Activated CD4-positive, CD25-positive, alpha-beta regulatory T cell treated with anti-CD3 and anti-CD28 coated beads, Interleukin-2, amount 50 U/mL, for 24 hours (primary cell): ENCODE data around the gene ADCY7.

Experiments used
- ATAC-seq, 2 donors: fragments of 150-1000 bp; cut with Tn5 transposase; one replicate each; pipeline ENCODE4 v1.10.0; 2021; ENCODE audit warnings: mild to moderate bottlenecking in 1 of 2, moderate library complexity in 1 of 2

ADCY7 gene

GRCh38 chr16:50251375-50252081, 14.8 kb upstream of the ADCY7 start:
- peak in 1 of 2 donors; percentile 65 for ATAC-seq

- no peak for ATAC-seq
Measured at GRCh38 chr16:50252082-50252611, 14.2 kb upstream of the ADCY7 start.

DNA sequence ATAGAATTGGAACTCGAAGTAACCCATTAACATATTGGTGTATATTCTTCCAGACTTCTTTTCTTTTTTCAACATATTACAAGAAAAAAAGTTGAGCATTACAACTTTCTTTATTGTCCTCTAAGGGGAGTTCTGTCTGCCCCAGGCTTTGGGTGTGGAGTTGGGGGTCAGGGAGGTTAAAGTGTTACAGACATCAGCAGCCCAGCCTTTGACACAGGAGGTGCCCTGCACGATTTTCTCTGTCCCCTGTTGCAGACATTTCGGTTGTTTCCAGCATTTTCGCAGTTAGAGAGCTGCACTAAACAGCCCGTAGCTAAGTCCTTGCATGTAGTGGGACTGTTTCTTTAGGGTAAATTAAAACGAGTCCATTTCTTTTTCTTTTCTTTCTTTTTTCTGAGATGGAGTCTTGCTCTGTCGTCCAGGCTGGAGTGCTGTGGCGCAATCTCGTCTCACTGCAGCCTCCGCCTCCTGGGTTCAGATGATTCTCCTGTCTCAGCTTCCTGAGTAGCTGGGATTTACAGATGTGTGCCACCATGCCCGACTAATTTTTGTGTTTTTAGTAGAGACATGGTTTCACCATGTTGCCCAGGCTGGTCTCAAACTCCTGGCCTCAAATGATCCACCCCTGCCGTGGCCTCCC, 13.4 kb upstream of the ADCY7 start:
- no peak for ATAC-seq

DNA sequence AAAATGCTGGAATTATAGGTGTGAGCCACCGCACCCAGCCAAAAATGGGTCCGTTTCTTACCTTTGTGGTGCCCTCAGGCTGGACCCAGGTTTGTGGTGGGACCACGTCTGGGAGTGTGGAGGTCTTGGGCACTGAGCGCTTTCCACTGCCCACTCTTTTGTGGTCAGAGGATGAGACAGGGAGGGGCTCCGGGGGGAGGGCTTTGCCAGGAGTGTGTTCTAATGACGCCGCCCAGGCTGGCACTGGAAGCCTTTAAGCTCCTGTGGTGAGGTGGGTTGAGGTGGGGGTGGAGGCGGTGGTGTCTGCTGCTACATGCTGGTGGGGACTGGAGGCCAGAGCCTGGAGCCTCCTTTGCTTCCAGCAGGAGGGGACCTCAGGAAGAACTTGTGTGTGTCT, 12.8 kb upstream of the ADCY7 start:
- ATAC-seq = no peak

- no peak for ATAC-seq
Measured at GRCh38 chr16:50254072-50254471, 12.3 kb upstream of the ADCY7 start.

DNA sequence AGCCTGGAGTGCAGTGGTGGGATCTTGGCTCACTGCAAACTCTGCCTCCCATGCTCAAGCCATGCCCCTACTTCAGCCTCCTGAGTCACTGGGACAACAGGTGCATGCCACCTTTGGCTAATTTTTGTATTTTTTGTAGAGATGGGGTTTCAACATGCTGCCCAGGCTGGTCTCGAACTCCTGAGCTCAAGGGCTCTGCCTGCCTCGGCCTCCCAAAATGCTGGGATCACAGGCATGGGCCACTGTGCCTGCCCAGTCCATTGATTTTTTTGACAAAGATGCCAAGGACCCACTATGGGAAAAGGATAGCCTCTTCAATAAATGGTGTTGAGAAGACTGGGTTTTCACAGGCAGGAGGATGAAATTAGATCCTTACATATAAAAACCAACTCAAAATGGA, 10.8 kb upstream of the ADCY7 start:
- no peak for ATAC-seq

DNA sequence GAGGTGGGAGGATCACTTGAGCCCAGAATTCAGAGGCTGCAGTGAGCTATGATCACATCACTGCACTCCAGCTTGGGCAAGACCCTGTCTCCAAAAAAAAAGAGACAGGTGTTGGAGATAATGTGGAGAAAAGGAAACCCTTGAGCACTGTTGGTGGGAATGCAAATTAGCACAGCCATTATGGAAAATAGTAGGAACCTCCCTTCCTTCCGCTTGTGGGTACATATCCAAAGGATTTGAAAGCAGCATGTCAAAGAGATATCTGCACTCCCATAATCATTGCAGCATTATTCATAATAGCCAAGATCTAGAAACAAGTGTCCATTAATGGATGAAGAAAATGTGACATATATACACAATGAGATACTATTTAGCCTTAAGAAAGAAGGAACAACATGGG, 9.7 kb upstream of the ADCY7 start:
- no peak for ATAC-seq

DNA sequence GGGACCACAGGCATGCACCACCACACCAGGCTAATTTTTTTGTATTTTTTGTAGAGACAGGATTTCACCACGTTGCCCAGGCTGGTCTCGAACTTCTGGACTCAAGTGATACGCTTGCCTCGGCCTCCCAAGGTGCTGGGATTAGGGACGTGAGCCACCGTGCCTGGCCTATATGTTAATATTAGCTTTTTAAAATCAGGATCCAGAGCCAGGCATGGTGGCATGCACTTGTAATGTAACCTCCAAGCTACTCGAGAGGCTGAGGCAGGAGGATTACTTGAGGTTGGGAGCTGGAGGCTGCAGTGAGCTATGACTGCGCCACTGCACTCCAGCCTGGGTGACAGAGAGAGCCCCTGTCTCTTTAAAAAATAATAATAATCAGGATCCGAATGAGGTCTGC, 8.5 kb upstream of the ADCY7 start:
- ATAC-seq = no peak

DNA sequence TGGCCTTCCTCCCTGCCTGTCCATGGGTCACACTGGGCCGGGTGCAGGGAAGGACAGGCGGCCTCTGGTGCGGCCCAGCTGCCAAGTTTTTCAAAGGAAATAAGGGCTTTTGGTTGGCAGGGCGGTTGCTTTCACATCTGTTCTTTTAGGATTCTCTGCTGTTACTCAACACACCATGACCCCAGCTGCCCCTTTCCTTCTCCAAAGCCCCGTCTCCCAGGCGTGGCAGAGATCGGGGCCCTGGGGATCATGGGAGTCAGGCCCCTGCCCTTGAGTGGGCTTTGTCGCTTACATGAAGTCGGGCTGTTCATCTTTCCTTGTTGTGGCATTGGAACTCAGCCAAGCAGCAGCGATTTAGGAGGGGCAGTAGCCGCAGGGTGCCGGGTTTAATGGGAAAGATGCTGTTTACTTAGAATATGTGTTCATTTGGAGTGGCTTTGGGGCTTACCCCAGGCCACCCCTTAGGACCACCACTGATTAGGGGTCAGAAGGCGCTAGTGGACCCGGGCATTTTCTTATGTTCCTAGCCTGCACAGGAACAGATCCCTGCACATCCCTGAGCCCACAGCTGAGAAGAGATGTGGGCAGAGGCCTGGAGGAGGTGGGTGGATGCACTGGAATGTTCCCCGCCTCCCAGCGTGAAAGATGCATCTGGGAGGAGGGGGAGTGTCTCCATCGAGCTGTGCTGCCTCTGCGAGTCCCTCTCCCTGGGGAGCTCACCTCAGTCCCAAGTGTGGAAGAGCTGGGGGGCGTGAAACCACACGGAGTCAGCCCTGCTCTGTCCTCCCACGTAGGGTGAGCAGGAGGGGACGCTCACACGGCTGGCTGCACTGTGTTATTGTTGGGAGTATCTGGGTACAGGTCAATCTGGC, 6.8 kb upstream of the ADCY7 start:
- ATAC-seq = no peak

GRCh38 chr16:50260206-50261159, 5.9 kb upstream of the ADCY7 start:
- no peak for ATAC-seq

DNA sequence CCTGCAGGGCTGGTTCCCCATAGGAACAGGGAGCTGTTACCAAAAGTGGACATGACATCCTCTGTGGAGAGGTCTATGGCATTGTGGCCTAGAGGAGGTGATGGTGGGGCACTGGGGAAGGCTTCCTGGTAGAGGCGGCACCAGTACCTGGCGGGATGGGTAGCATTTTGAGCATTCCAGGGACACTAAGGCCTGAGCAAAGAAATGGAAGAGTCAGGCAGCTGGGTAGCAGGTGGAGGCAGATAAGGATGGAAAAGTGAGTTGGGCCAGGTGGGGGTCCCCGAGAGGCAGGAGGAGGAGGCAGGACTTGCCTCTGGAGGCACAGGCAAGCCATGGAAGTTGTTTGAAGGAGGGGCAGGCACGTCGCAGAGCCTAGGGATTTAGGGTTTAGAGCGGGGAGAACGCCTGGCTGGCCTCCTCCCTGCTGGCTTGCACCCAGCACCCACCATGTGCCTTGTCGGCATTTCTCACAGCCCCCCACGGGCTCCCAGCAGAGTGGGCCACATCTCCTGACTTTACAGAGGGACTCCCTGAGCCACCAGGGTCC, 5.1 kb upstream of the ADCY7 start:
- ATAC-seq = no peak

GRCh38 chr16:50261707-50262235, 4.6 kb upstream of the ADCY7 start:
- no peak for ATAC-seq

DNA sequence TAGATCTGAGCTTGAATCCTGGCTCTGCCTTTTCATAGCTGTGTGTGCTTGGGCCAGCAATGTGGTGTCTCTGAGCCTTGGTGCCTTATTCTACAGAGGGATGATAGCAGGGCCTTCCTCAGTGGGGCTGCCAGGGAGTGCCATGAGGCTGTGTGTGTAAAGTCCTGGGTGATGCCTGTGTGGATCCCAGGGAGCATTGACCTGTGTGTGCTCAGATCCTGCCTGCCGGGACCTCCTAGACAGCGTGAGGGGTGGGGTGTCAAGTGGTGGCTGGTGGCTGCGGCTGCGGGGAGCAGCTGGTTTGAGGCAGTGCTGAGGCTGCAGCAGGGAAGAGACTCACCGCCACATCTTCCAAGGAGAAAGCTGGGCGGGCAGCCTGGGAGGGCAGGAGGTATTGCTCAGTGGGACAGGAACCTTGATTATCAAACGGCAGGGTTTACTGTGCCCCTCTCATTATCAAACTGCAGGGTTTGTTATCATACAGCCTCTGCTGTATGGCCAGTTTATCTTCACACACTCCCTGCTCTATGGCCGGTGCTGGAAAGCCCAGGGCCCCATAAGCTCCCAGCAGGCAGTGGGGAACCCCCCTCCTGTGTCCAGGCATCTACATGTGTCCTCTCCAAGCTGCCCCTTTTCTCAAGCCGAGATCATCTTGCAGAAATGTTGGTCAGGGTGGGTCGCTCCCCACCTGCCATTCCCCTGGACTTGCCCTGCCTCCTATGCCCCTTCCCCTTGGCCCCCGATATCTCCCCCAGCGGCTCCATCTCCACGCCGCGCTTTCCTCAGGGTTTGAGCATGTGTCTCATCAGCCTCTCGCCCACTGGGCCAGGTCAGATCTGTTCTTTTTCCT, 3.1 kb upstream of the ADCY7 start:
- no peak for ATAC-seq

DNA sequence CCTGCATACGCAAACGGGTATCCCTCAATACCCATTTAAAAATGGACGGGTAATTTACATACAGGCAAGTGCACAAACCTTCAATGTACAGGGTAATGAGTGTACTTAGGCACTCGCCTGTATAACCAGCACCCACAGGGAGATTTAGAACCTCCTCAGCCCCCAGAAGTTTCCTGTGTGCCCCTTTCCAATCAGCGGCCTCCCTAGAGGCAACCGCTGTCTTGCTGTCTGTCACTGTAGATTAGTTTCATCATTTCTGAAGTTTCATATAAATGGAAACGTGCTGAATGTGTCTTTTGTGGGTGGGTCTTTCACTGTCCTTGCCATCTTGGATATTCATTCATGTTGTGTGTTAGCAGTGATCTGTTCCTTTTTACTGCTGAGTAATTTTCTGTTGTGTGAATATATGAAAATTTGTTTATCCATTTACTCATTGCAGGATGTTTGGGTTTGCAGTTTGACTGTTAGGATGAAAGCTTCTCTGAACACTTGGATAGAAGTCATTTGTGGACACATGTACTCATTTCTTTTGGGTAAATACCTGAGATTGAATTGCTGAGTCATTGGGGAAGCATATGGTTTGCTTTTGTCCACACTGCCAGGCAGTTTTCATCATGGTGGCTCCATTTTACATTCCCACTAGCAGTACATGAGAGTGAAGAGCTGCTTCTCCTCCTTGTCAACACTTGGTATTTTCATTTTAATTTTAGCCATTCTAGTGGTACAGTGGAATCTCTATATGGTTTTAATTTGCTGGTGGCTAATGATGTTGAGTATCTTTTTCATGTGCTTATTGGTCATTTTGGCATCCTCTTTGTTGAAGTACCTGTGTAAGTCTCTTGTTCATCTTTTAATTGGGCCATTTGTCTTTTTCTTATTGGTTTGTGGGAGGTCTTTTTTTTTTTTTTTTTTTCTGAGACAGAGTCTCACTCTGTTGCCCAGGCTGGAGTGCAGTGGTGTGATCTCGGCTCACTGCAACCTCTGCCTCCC, 2.1 kb upstream of the ADCY7 start:
- ATAC-seq = peak; percentile 59 to 61

- ATAC-seq = no peak
Measured at GRCh38 chr16:50265260-50265659, 1.1 kb upstream of the ADCY7 start.

DNA sequence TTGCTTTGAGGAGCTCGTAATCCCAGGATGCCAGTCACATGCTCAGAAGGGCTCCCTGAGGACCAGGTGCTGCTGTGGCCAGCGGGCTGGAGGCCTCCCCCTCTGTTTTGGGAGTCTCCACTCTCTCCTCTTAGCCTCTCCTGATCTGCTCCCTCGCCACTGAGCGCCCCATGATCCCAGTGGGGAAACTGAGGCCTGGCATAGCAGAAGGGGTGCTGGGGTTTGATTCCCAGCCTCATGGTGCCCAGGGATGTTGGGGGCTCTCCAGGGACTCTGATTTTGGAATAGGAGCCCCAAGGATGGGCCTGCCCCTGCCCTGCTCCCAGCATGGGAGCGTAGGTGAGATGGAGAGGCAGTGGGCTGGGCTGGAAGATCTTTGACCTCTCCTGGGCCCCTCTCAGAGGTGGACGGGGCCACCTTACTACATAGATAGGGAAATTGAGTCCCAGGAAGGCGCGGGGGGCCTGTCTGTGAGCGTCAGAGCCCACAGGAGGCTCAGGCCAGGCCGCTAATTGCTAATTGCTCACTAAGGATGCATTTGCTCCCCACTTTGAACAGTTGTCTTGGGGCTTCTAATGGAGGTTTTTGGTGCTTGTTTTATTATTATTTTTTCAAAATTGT, 525 bp upstream of the ADCY7 start:
- ATAC-seq = no peak

- ATAC-seq = no peak
Measured at GRCh38 chr16:50267151-50267631, 840 bp downstream of the ADCY7 start.

DNA sequence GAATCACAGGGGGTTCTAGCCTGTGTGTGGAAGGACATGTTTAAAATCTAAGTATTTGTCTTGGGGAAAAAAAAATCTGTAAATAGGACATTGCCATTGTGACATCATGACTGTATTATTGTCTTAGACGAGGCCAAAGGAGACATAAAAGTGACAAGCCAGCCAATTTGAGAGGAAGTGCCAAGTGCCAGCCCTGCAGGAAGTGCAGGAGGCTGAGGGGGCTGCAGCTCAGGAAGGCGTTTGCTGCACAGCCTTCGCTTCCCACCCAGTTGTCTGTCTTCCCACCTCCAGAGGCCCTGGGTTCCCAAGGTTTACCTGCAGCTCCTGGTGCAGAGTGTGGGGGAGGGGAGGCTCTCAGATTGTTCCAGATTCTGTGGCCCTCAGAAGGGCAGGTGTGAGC, 1.3 kb downstream of the ADCY7 start:
- ATAC-seq = no peak

DNA sequence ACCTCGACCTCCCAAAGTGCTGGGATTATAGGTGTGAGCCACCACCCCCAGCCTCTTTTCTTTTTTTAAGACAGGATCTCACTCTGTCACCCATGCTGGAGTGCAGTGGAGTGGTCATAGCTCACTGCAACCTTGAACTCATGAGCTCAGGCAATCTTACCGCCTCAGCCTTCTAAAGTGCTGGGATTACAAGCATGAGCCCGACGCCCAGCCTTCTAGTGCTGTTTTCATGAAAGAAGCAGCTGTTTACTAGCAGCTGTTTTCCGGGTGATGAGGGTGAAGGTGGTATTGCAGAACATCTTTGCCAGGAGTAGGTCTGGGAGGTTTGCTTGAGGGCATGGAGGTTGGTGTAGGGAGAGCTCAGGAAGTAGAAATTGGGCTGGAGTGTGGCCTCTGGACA, 2.0 kb downstream of the ADCY7 start:
- ATAC-seq = no peak
